RWPE2 (cell line): Measurements from ENCODE around the gene TMEM132E.

Experiments used
- ATAC-seq: fragments of 200-7000 bp; cut with Tn5 transposase; 3 replicates; pipeline ENCODE4 v1.9.1; 2021; ENCODE audit warnings: low read depth
- DNase-seq: peaks from one replicate; pipeline ENCODE4 v3.0.0-alpha.2; 2020; ENCODE audit warnings: low spot score
- H3K27ac ChIP-seq: fragments of 450-650 bp; 2 replicates; pipeline ENCODE4 v1.5.1; 2017; ENCODE audit warnings: mild to moderate bottlenecking; ENCODE audit not compliant: poor library complexity, severe bottlenecking
- H3K27me3 ChIP-seq: fragments of 250-450 bp; sonication (Bioruptor Pico); 2 replicates; pipeline ENCODE4 v1.5.1; 2021; ENCODE audit warnings: mild to moderate bottlenecking, moderate library complexity; ENCODE audit not compliant: insufficient read depth, poor library complexity, severe bottlenecking
- H3K36me3 ChIP-seq: fragments of 250-450 bp; sonication (Bioruptor Pico); 2 replicates; pipeline ENCODE4 v1.5.1; 2020; ENCODE audit warnings: low read depth, mild to moderate bottlenecking, moderate library complexity
- H3K4me1 ChIP-seq: fragments of 250-450 bp; sonication (Bioruptor Pico); 2 replicates; pipeline ENCODE4 v1.5.1; 2021; ENCODE audit warnings: mild to moderate bottlenecking, moderate library complexity; ENCODE audit not compliant: insufficient read depth, poor library complexity, severe bottlenecking
- H3K4me3 ChIP-seq: fragments of 250-450 bp; sonication (Bioruptor Pico); 2 replicates; pipeline ENCODE4 v1.5.1; 2021; ENCODE audit warnings: mild to moderate bottlenecking, moderate library complexity; ENCODE audit not compliant: severe bottlenecking
- H3K9me3 ChIP-seq: fragments of 250-450 bp; sonication (Bioruptor Pico); 2 replicates; pipeline ENCODE4 v1.5.1; 2021; ENCODE audit warnings: mild to moderate bottlenecking, moderate library complexity; ENCODE audit not compliant: severe bottlenecking
- TF ChIP-seq, protein P1 (sequence below): fragments of 450-650 bp; IDR thresholded peaks from one replicate; pipeline ENCODE4 v1.5.1; 2017; ENCODE audit warnings: mild to moderate bottlenecking, moderate library complexity; ENCODE audit not compliant: poor library complexity, severe bottlenecking

The TMEM132E gene

DNA sequence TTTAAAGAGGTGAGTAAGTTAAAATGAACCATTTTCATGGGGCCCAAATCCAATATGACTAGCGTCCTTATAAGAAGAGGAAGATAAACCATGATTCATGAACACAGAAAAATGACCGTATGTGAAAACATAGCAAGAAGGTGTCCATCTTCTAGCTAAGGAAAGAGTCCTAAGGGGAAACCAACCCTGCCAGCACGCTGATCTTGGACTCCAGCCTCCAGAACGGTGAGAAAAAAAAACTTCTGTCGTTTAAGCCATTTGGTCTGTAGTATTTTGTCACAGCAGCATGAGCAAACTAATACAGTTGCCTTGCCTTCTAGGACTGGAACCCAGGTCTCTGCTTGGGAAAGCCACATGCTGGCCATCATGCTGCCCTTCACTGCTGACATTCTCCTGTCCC is 4.2 kb upstream of the TMEM132E start:
- Histone ChIP-seq H3K27me3 (peaks cover 45% of the 10 kb centered on the region), H3K27ac (no peak overlapping the region), H3K36me3 (no peaks in the 10 kb centered on the region), H3K4me3 (no peak overlapping the region), H3K4me1 (no peaks in the 10 kb centered on the region), H3K9me3 (no peaks in the 10 kb centered on the region)
- no peak for DNase-seq
- TF ChIP-seq, protein P1, sequence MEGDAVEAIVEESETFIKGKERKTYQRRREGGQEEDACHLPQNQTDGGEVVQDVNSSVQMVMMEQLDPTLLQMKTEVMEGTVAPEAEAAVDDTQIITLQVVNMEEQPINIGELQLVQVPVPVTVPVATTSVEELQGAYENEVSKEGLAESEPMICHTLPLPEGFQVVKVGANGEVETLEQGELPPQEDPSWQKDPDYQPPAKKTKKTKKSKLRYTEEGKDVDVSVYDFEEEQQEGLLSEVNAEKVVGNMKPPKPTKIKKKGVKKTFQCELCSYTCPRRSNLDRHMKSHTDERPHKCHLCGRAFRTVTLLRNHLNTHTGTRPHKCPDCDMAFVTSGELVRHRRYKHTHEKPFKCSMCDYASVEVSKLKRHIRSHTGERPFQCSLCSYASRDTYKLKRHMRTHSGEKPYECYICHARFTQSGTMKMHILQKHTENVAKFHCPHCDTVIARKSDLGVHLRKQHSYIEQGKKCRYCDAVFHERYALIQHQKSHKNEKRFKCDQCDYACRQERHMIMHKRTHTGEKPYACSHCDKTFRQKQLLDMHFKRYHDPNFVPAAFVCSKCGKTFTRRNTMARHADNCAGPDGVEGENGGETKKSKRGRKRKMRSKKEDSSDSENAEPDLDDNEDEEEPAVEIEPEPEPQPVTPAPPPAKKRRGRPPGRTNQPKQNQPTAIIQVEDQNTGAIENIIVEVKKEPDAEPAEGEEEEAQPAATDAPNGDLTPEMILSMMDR: no peak
- no peak for ATAC-seq

DNA sequence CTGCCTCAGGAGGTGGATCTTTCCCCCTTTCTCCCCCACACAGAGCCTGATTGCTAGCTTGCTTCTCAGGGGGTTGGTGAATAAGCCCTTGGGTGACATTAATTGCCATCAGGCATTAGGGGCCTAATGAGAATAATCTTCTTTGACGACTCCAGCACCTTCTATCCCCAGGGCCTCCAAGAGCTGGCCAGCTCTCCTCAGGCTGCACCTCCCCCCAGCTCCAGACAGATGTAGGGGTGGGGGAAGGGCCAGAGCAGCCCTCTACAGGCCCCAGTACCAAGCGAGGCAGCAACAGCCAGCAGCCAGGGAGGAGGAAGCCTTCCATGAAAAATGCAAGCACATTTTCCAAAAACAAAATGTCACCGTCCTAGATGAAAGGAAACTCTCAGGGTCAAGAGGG is 1.4 kb upstream of the TMEM132E start:
- Histone ChIP-seq H3K9me3 (no peaks in the 10 kb centered on the region), H3K4me3 (no peak overlapping the region), H3K4me1 (no peaks in the 10 kb centered on the region), H3K27ac (no peak overlapping the region), H3K36me3 (no peaks in the 10 kb centered on the region), H3K27me3 (peaks cover 74% of the 10 kb centered on the region)
- TF ChIP-seq, protein P1: no peak
- ATAC-seq: no peak
- DNase-seq: no peak

DNA sequence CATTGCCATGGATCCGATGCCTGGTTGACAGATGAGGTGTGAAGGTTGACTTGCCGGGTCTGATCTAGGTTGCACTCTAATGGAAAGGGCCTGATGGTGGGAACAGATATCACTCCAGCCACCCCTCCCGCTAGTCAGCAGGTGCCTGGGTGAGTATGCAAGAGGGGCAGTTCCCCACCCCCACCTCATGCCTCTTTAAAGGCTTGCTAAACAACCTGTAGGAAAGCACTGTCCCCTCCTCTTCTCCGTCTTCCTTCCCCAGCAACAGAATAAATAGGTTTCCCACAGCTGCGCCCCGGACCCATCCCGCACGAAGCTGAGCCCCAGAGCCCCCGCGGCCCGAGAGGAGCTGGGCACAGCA is 746 bp upstream of the TMEM132E start:
- H3K4me1 ChIP-seq: no peaks in the 10 kb centered on the region
- TF ChIP-seq, protein P1: no peak
- peaks cover 80% of the 10 kb centered on the region for H3K27me3 ChIP-seq
- H3K9me3 ChIP-seq: no peaks in the 10 kb centered on the region
- DNase-seq (no peak), ATAC-seq (no peak)
- H3K27ac ChIP-seq: no peak overlapping the region
- H3K4me3 ChIP-seq: no peak overlapping the region
- H3K36me3 ChIP-seq: no peaks in the 10 kb centered on the region

DNA sequence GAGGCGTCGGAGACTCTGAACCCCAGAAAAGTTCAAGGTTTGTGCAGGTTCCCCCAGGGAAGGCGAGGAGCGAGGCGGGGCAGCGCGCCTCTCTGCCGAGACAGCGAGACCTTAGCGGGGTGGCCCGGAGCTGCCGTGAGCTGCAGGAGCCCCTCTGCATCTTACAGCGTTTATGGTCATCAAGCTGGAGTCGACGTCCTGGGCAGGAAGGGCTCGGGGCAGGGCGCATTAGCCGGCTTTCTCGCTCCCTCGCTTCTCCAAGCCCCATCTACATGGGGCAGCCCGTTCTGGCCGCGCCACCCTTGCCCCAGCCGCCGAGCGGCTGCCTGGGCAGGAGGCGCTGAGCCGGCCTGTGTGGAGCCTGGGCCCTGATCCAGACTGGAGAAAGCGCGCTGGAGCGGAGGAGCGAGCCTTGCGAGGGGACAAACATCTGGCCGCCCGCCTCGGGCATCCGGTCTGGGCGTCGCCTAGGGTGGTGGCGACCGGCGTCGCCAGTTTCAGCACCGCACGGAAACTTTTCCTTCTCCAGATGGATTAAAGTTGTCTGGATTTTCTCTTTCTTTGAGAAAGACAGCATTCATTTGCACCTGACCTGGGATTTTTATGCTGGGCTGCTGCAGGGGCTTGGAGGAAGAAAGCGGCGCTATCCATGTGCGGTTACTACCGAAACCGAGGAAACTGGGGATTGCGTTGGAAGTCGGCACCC is 750 bp downstream of the TMEM132E start:
- Histone ChIP-seq H3K4me1 (no peaks in the 10 kb centered on the region), H3K4me3 (no peak overlapping the region), H3K27me3 (peaks cover 93% of the 10 kb centered on the region), H3K36me3 (no peaks in the 10 kb centered on the region), H3K27ac (no peak overlapping the region), H3K9me3 (no peaks in the 10 kb centered on the region)
- TF ChIP-seq, protein P1: no peak
- DNase-seq (no peak), ATAC-seq (peak; percentile 31)

DNA sequence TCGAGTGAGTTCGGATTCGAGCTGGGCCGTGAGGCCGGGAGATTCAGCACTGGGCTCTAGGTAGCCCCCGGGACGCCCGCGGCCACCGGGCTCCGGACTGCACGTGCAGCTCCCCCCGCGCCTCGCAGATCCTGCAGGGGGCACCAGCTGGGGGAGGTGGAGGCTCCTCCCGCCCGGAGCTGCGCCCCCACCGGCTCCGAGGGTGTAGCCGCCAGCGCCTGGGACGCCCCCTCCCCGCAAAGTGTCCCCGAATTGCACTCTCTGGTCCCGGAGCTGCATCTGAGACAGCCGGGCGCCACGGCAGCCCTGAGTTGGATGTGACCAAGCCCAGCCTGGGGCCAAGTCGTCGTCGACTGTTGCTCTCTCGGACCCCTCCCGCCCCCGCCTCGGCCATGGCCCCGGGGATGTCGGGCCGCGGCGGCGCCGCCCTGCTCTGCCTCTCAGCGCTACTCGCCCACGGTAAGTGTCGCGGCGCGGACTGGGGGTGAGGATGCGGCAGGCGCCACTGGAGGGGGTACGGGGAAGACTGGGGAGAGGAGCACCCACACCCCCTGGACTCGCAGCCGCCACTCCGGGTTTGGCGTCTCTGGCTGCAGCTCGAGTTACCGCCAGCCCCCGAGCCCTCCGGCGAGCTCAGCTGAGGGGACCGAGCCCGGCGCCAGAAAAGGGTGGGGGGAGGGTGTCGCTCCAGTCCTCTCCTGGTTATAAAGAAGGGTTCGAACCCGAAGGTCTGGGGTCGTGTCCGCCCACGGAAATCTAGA is 1.5 kb downstream of the TMEM132E start:
- Histone ChIP-seq H3K27ac (no peak overlapping the region), H3K4me3 (no peak overlapping the region), H3K36me3 (no peaks in the 10 kb centered on the region), H3K9me3 (no peaks in the 10 kb centered on the region), H3K4me1 (no peaks in the 10 kb centered on the region), H3K27me3 (peaks cover 97% of the 10 kb centered on the region)
- TF ChIP-seq, protein P1: no peak
- ATAC-seq (no peak), DNase-seq (no peak)
